Raji (cell line): ENCODE data around the gene VIT.

Experiments
- POLR2A ChIP-seq: IDR thresholded peaks from 2 replicates; pipeline ENCODE4 v1.6.1; 2011; ENCODE audit warnings: low read depth, low read length, control low read depth; ENCODE audit not compliant: insufficient read depth

Gene VIT

DNA sequence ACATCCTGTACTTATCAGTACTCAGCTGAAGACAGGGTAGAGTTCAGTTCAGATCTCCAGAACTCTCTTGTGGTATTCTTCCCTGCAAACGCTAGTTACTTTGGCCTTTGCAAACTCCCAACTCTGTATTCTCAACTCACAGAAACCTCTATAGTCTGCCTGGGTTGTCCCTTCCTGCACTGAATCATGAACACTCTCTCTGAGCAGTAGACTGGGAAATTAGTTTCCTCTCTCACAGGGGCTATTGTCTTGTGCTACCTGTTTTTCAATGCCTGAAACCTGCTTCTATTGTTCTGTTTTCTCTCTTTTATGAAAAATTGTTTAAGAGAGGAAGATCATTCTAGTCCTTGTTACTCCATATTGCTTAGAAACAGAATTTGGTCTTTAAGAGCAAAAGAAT lies 134.7 kb downstream of the VIT start:
- TF ChIP-seq POLR2A = no peak

DNA sequence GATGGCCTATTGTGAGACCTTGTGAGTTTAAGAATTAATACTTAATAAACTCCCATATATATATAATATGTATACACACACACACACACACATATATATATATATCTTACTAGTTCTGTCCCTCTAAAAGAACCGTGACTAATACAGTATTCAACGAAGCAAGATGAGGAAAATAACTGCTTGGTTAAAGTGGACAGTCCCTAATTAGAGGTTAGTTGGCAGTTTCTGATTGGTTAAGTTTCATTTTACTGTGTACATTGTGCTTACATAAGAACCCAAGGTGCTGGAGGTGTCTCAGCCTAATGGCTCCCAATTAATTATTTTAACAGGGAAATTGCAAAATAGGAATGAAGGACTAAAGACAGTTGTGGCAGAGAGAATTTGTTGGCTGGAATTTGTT lies 137.7 kb downstream of the VIT start:
- no peak for TF ChIP-seq POLR2A

DNA sequence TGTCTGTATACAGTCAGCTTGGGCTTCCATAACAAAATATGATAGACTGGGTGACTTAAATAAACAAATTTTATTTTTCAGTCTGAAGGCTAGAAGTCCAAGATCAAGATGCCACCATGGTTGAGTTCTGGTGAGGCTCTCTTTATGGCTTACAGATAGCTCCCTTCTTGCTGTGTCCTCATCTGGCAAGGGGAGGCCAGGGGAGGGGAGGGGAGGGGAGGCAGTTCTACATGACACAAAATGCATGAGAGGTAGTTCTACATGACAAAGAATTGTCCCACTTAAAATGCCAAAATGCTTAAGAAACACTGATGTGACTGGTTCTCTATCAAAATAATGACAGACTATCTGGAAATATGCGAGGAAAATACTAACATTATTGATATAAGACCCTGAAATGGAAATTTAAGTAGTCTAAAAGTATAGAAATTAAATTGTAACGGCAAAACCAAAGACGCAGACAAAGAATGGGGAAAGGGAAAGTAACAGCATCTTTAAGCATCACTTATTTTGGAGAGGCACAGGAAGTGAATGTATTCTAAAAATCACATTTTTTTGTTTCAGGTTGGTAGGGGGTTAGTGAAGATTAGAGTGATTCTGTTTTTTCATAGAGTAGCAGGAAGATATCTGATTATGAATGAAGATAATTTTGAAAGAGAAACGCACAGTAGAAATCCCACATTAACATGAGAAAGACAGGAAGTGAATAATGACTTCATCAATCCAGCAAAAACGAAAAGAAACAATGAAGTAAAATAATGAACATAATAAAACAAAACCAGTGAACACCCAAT lies 138.4 kb downstream of the VIT start:
- TF ChIP-seq POLR2A = no peak

DNA sequence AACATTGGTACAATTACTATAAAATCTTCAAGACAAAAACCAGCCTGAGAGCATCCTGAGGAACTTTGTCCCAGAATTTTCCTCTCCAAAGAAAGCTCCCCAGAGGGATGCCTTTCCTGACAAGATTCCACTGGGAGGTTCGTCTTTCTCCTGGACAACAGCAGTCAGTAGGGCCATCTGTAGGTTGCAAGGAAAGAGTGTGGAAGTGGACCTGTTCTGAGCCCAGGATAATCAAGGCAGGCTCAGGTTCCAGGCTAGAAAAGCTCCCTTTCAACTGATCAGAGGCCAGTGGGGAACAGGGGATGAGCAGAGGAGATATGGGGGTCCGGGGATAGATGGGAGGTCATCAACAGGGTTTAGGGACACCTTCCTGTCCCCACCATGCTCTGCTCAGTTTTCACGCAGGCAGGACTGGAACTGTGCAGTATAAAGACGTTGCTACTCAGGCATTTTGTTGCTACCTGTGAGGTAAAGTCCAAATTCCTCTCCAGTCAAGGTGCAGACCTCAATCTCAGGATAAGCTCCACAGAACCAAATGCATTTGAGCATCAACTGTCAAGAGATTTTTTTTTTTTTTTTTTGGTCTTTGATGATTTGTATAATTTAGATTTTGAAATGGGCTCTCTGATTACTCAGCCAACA lies 143.6 kb downstream of the VIT start:
- TF ChIP-seq POLR2A = no peak

DNA sequence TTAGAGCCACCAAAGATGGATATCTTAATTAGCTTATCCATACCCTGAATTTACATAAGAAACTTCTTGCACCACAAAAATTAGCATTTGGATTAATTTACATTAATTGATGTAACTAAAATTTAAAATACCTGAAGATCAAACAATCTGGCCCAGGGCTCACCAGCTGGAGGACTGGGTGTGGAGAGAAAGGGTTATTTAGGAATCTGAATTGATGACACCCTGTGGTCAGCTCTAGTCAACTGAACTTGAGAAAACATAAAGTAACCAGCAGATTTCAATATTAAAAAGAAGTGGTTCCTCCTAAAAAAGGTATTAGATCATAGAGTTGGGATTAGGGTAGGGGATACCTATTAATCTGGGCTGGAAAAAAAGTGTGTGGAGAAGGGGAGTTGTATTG lies 147.3 kb downstream of the VIT start:
- TF ChIP-seq POLR2A = no peak

- no peak for TF ChIP-seq POLR2A
Observed at GRCh38 chr2:36849265-36849664, 152.8 kb downstream of the VIT start.

- TF ChIP-seq POLR2A = no peak
Observed at GRCh38 chr2:36854241-36854640, 157.7 kb downstream of the VIT start.

DNA sequence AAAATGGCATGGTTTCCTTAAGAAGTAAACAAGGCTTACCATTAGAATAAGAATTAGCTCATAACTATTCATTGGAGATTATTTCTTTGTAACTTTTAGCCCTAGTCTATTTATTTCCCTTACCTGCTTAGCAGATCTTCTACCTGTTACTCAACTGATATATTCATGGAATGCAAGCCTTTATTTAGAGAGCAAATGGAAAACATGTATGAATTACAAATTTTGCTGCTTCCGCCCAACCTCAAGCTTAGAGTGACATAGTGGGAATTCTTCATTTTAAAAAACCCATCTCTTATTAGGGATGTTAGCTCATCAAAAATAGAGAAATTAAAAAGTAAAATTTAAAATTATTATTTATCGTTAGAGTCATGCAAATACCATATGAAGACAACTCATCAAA lies 158.9 kb downstream of the VIT start:
- TF ChIP-seq POLR2A = no peak

DNA sequence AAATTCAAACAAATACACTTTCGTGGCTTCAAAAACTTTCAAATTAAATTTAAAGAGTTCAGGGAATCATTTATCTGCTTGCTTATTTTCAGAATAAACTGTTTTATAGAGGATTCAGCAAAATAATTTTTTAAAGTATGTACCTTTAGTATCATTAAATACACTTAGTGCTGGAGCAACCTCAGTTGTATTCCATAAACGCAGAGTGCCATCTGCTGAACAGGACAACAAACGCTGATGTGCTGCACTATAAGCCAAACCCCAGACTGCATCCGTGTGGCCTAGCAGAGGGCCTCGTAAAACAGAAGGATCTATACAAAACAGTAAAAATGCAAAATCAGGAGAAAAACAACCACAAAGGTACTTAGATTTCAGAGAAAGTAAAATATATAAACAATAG lies 161.2 kb downstream of the VIT start:
- no peak for TF ChIP-seq POLR2A

GRCh38 chr2:36858551-36859365 lies 162.3 kb downstream of the VIT start:
- no peak for TF ChIP-seq POLR2A

DNA sequence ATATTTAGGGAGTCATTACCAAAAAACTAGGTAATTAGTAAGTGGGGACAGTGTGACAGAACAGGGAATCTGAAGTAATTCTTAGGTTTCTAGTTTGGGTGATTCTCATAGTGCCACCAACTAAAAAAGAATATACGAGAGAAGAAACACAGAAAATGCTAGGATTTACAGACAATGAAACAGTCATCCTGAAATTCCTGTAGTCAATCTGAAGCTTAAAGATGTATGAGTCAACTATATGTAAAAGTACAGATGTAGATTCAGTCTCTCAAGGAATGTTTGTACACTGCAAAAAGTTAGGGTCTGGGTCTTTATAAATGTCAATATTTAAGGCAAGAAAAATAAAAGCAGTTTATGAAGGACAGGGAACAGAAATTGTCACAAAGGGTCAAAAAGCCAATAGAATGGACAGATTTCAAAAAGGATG lies 162.9 kb downstream of the VIT start:
- TF ChIP-seq POLR2A = no peak

DNA sequence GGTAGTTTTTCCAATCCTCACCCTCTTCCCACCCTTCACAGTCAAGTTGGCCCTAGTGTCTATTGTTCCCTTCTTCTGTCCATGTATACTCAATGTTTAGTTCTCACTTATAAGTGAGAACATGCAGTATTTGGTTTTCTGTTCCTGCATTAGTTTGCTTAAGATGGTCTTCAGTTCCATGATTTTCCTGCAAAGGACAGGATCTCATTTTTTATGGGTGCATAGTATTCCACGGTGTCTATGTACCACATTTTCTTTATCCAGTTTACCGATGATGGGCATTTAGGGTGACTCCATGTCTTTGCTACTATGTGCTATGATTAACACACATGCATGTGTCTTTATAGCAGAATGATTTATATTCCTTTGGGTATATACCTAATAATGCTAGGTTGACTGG lies 165.4 kb downstream of the VIT start:
- TF ChIP-seq POLR2A = no peak
